ENCODE measurements around the gene SPR. TPM values are rescaled to one million over a fixed set of nuclear protein-coding genes. Genes with fewer than 3 reads are reported as not detected.

SPR gene
- polyA plus RNA-seq, 1 of the 3 experiments (the other 2 are of a cell fraction), result 25.7 TPM

DNA sequence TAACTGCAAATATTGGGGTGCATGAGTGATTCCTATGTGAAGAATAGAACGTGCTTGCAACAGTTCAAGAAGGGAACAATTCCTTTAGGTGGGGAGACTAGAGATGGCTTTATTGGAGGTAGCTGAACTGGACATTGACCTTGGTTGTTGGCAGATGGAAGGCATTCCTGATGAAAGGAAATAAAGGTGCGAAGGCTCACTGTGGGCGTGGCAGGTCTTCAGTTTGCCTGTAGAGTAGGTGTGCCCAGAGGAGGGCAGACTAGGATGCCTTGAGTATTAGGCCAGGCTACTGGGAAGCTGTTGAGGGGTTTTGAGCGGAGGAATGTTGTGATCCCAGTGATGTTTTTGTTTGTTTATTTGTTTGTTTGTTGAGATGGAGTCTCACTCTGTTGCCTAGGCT lies 2.8 kb downstream of the SPR start:
- POLR2A ChIA-PET, result no interaction called here
- peaks cover 6% of the 10 kb centered on the region; the same call in 1 of the 2 replicates for H4K20me1 ChIP-seq (ENCODE audit: insufficient read depth)
- H3K4me1 ChIP-seq (ENCODE audit: control insufficient read depth in 1 of 2, insufficient read depth in 2 of 2, low read depth in 1 of 2, low read length in 1 of 2), result peaks cover 6 to 16% of the 10 kb centered on the region in 2 experiments; a peak in 2 of 4 replicates
- no peak overlapping the region for H3K27ac ChIP-seq (ENCODE audit: low read depth in 2 of 2, low read length in 1 of 2)
- WGBS (ENCODE audit: low lambda C conversion rate), result 90% methylated on average over 4 of the region's 4 CpGs
- CTCF ChIA-PET, result interaction anchor here (0.6 to 10.6 kb wide), 10 partner anchors 8 to 323 kb away, joined by 3 to 173 read pairs (median 4); no protein-coding TSS in a partner anchor
- peaks cover 0 to 12% of the 10 kb centered on the region in 2 experiments for H3K36me3 ChIP-seq (replicated peaks in 1 of 2; ENCODE audit: control insufficient read depth in 1 of 2, insufficient read depth in 2 of 2, low read length in 1 of 2)
- H3K27me3 ChIP-seq (ENCODE audit: insufficient read depth), result no peaks in the 10 kb centered on the region
- no peak overlapping the region for H3K4me3 ChIP-seq (ENCODE audit: low read depth in 2 of 2, low read length in 1 of 2)
- no peak overlapping the region for H3K4me2 ChIP-seq
- H3K9ac ChIP-seq, result no peak overlapping the region
- no peak overlapping the region for H2AFZ ChIP-seq (ENCODE audit: low read depth)
- H3K9me3 ChIP-seq, result no peaks in the 10 kb centered on the region
- no peaks in the 10 kb centered on the region for H3K79me2 ChIP-seq (ENCODE audit: insufficient read depth)
- no peaks in the 10 kb centered on the region for H3K9me2 ChIP-seq
- DNase-seq, result no peak
- no peak for TF ChIP-seq FOXJ3 (CRISPR knock-in tag; IDR thresholded peaks at IDR 0.05)
- TF ChIP-seq, protein P1, sequence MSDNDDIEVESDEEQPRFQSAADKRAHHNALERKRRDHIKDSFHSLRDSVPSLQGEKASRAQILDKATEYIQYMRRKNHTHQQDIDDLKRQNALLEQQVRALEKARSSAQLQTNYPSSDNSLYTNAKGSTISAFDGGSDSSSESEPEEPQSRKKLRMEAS (IDR thresholded peaks at IDR 0.05; ENCODE audit: low read depth), result no peak
- TF ChIP-seq, protein P2, sequence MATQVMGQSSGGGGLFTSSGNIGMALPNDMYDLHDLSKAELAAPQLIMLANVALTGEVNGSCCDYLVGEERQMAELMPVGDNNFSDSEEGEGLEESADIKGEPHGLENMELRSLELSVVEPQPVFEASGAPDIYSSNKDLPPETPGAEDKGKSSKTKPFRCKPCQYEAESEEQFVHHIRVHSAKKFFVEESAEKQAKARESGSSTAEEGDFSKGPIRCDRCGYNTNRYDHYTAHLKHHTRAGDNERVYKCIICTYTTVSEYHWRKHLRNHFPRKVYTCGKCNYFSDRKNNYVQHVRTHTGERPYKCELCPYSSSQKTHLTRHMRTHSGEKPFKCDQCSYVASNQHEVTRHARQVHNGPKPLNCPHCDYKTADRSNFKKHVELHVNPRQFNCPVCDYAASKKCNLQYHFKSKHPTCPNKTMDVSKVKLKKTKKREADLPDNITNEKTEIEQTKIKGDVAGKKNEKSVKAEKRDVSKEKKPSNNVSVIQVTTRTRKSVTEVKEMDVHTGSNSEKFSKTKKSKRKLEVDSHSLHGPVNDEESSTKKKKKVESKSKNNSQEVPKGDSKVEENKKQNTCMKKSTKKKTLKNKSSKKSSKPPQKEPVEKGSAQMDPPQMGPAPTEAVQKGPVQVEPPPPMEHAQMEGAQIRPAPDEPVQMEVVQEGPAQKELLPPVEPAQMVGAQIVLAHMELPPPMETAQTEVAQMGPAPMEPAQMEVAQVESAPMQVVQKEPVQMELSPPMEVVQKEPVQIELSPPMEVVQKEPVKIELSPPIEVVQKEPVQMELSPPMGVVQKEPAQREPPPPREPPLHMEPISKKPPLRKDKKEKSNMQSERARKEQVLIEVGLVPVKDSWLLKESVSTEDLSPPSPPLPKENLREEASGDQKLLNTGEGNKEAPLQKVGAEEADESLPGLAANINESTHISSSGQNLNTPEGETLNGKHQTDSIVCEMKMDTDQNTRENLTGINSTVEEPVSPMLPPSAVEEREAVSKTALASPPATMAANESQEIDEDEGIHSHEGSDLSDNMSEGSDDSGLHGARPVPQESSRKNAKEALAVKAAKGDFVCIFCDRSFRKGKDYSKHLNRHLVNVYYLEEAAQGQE (IDR thresholded peaks at IDR 0.05; ENCODE audit: low read depth, low read length), result no peak
- no peak for TF ChIP-seq TCF12 (IDR thresholded peaks at IDR 0.05)
- TF ChIP-seq MEF2A (IDR thresholded peaks at IDR 0.05; ENCODE audit: borderline replicate concordance, low read depth), result no peak
- TF ChIP-seq, protein P3, sequence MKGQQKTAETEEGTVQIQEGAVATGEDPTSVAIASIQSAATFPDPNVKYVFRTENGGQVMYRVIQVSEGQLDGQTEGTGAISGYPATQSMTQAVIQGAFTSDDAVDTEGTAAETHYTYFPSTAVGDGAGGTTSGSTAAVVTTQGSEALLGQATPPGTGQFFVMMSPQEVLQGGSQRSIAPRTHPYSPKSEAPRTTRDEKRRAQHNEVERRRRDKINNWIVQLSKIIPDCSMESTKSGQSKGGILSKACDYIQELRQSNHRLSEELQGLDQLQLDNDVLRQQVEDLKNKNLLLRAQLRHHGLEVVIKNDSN (IDR thresholded peaks at IDR 0.05; ENCODE audit: borderline replicate concordance, low read depth), result no peak
- no peak for TF ChIP-seq TAF1 (IDR thresholded peaks at IDR 0.05; ENCODE audit: borderline replicate concordance, low read depth, low read length)
- TF ChIP-seq JUND (IDR thresholded peaks at IDR 0.05), result no peak
- TF ChIP-seq CHD2 (IDR thresholded peaks at IDR 0.05; ENCODE audit: low read length, partially characterized antibody), result no peak
- peaks cover 3% of the 10 kb centered on the region for H3F3A ChIP-seq (replicated peaks; ENCODE audit: insufficient read depth)

DNA sequence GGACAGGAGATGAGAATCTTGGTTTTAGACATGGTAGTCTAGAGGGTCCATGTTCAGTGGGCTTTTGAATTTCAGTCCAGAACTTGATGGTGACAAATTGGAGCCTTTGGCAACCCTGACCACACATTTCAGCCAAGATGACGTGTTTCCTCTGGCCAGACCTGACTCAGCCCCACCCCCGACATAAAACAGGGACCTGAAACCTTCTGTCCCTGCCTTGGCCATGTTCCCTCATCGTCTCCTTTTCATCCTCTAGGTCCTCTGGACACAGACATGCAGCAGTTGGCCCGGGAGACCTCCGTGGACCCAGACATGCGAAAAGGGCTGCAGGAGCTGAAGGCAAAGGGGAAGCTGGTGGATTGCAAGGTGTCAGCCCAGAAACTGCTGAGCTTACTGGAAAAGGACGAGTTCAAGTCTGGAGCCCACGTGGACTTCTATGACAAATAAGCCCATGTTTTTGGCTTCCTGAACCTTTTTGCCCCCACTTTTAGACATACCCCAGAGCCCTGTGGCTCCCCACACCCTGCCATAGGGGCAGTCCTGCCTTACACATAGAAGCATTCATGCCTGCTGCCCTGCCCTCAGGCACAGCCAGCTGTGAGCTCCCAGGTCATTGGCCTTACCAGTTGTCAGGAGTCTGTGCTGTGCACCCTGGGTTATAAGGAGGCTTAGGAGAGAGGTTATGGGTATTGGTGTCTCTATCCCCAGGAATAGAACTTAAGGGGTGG lies 4.0 kb downstream of the SPR start:
- H3F3A ChIP-seq (replicated peaks; ENCODE audit: insufficient read depth), result peaks cover 3% of the 10 kb centered on the region
- H3K4me2 ChIP-seq, result no peak overlapping the region
- peaks cover 6% of the 10 kb centered on the region; the same call in 1 of the 2 replicates for H4K20me1 ChIP-seq (ENCODE audit: insufficient read depth)
- no peaks in the 10 kb centered on the region for H3K9me3 ChIP-seq
- peaks cover 6 to 16% of the 10 kb centered on the region in 2 experiments; a peak in 2 of 4 replicates for H3K4me1 ChIP-seq (ENCODE audit: control insufficient read depth in 1 of 2, insufficient read depth in 2 of 2, low read depth in 1 of 2, low read length in 1 of 2)
- no peak overlapping the region for H3K9ac ChIP-seq
- DNase-seq, result no peak
- H3K36me3 ChIP-seq (replicated peaks in 1 of 2; ENCODE audit: control insufficient read depth in 1 of 2, insufficient read depth in 2 of 2, low read length in 1 of 2), result peaks cover 0 to 12% of the 10 kb centered on the region in 2 experiments
- no peak overlapping the region for H3K4me3 ChIP-seq (ENCODE audit: low read depth in 2 of 2, low read length in 1 of 2)
- H3K27me3 ChIP-seq (ENCODE audit: insufficient read depth), result no peaks in the 10 kb centered on the region
- H3K9me2 ChIP-seq, result no peaks in the 10 kb centered on the region
- ChIA-PET POLR2A (no interaction called here), CTCF (interaction anchor here (1.0 to 10.6 kb wide), 23 partner anchors 8 to 327 kb away, joined by 3 to 173 read pairs (median 18); partner anchors contain the start of gene EMX1)
- H3K27ac ChIP-seq (ENCODE audit: low read depth in 2 of 2, low read length in 1 of 2), result no peak overlapping the region
- no peak overlapping the region for H2AFZ ChIP-seq (ENCODE audit: low read depth)
- WGBS (ENCODE audit: low lambda C conversion rate), result 81% methylated on average over 8 of the region's 8 CpGs
- H3K79me2 ChIP-seq (ENCODE audit: insufficient read depth), result no peaks in the 10 kb centered on the region
- TF ChIP-seq EP300 (IDR thresholded peaks at IDR 0.05; ENCODE audit: borderline replicate concordance in 1 of 2, low read depth in 1 of 2, low read length in 1 of 2), result no peak
- TF ChIP-seq, protein P2 (IDR thresholded peaks at IDR 0.05; ENCODE audit: low read depth, low read length), result no peak
